Measurements from ENCODE around the gene NACC2.

NACC2 gene

GRCh38 chr9:136141682-136142413, 46.8 kb upstream of the NACC2 start:
- Histone ChIP-seq H3K79me1 (ENCODE audit: low read length) (no peaks in the 10 kb centered on the region), H3K56ac (ENCODE audit: low read length) (peak overlapping the region; percentile 15), H2BK120ac (ENCODE audit: low read depth, low read length) (no peak overlapping the region), H3K27me3 (ENCODE audit: insufficient read depth, low read length, poor library complexity) (no peaks in the 10 kb centered on the region), H3K18ac (ENCODE audit: low read length) (no peak overlapping the region), H3K4me3 (ENCODE audit: low read length) (no peak overlapping the region), H3K79me2 (ENCODE audit: control insufficient read depth, insufficient read depth, low read length) (no peaks in the 10 kb centered on the region), H3K36me3 (ENCODE audit: control insufficient read depth, insufficient read depth, low read length) (no peaks in the 10 kb centered on the region), H3K9ac (ENCODE audit: low read length) (no peak overlapping the region), H2BK5ac (ENCODE audit: low read length) (no peak overlapping the region), H3K4me2 (ENCODE audit: low read length) (no peak overlapping the region), H3K23ac (ENCODE audit: low read length) (no peak overlapping the region), H2BK15ac (replicated peaks; ENCODE audit: low read depth) (no peak overlapping the region), H3K27ac (ENCODE audit: low read depth, low read length) (no peak overlapping the region), H4K5ac (ENCODE audit: low read length) (no peak overlapping the region), H2AK5ac (ENCODE audit: low read length) (no peak overlapping the region), H3K4ac (ENCODE audit: low read depth, low read length) (no peak overlapping the region), H4K8ac (ENCODE audit: low read depth, low read length) (no peak overlapping the region), H3K4me1 (ENCODE audit: control insufficient read depth, low read depth, low read length) (no peaks in the 10 kb centered on the region)
- no CpG with 5 or more reads among the region's 19 CpGs for WGBS (ENCODE audit: extremely low coverage, insufficient coverage, low lambda C conversion rate)
- DNase-seq: no peak

- H3K23ac ChIP-seq (ENCODE audit: low read length): no peak overlapping the region
- no peaks in the 10 kb centered on the region for H3K27me3 ChIP-seq (ENCODE audit: insufficient read depth, low read length, poor library complexity)
- no peak overlapping the region for H3K4me2 ChIP-seq (ENCODE audit: low read length)
- no peak overlapping the region for H2AK5ac ChIP-seq (ENCODE audit: low read length)
- no peaks in the 10 kb centered on the region for H3K79me1 ChIP-seq (ENCODE audit: low read length)
- no peaks in the 10 kb centered on the region for H3K79me2 ChIP-seq (ENCODE audit: control insufficient read depth, insufficient read depth, low read length)
- H3K9ac ChIP-seq (ENCODE audit: low read length): no peak overlapping the region
- no peak overlapping the region for H2BK120ac ChIP-seq (ENCODE audit: low read depth, low read length)
- H3K36me3 ChIP-seq (ENCODE audit: control insufficient read depth, insufficient read depth, low read length): no peaks in the 10 kb centered on the region
- no peak overlapping the region for H3K18ac ChIP-seq (ENCODE audit: low read length)
- H3K4me3 ChIP-seq (ENCODE audit: low read length): no peak overlapping the region
- no peak overlapping the region for H2BK5ac ChIP-seq (ENCODE audit: low read length)
- H3K56ac ChIP-seq (ENCODE audit: low read length): no peak overlapping the region
- no peak for DNase-seq
- H4K5ac ChIP-seq (ENCODE audit: low read length): no peak overlapping the region
- no peak overlapping the region for H3K27ac ChIP-seq (ENCODE audit: low read depth, low read length)
- no peak overlapping the region for H3K4ac ChIP-seq (ENCODE audit: low read depth, low read length)
- no peak overlapping the region for H4K8ac ChIP-seq (ENCODE audit: low read depth, low read length)
- no peak overlapping the region for H2BK15ac ChIP-seq (replicated peaks; ENCODE audit: low read depth)
- no peaks in the 10 kb centered on the region for H3K4me1 ChIP-seq (ENCODE audit: control insufficient read depth, low read depth, low read length)
- no CpG with 5 or more reads among the region's 14 CpGs for WGBS (ENCODE audit: extremely low coverage, insufficient coverage, low lambda C conversion rate)
Observed at GRCh38 chr9:136140966-136141365, 45.9 kb upstream of the NACC2 start.

- Histone ChIP-seq H3K23ac (ENCODE audit: low read length) (no peak overlapping the region), H3K18ac (ENCODE audit: low read length) (no peak overlapping the region), H3K4me3 (ENCODE audit: low read length) (no peak overlapping the region), H3K56ac (ENCODE audit: low read length) (no peak overlapping the region), H4K8ac (ENCODE audit: low read depth, low read length) (no peak overlapping the region), H3K36me3 (ENCODE audit: control insufficient read depth, insufficient read depth, low read length) (no peaks in the 10 kb centered on the region), H3K27me3 (ENCODE audit: insufficient read depth, low read length, poor library complexity) (no peaks in the 10 kb centered on the region), H2BK15ac (replicated peaks; ENCODE audit: low read depth) (no peak overlapping the region), H4K5ac (ENCODE audit: low read length) (no peak overlapping the region), H3K9ac (ENCODE audit: low read length) (no peak overlapping the region), H3K27ac (ENCODE audit: low read depth, low read length) (no peak overlapping the region), H2BK5ac (ENCODE audit: low read length) (no peak overlapping the region), H3K4ac (ENCODE audit: low read depth, low read length) (no peak overlapping the region), H2AK5ac (ENCODE audit: low read length) (no peak overlapping the region), H3K4me2 (ENCODE audit: low read length) (no peak overlapping the region), H3K79me1 (ENCODE audit: low read length) (no peaks in the 10 kb centered on the region), H2BK120ac (ENCODE audit: low read depth, low read length) (no peak overlapping the region), H3K4me1 (ENCODE audit: control insufficient read depth, low read depth, low read length) (no peaks in the 10 kb centered on the region), H3K79me2 (ENCODE audit: control insufficient read depth, insufficient read depth, low read length) (no peaks in the 10 kb centered on the region)
- no CpG with 5 or more reads among the region's 5 CpGs for WGBS (ENCODE audit: extremely low coverage, insufficient coverage, low lambda C conversion rate)
- DNase-seq: no peak
Observed at GRCh38 chr9:136140046-136140445, 45.0 kb upstream of the NACC2 start.

GRCh38 chr9:136138566-136138965, 43.5 kb upstream of the NACC2 start:
- H3K79me1 ChIP-seq (ENCODE audit: low read length): no peaks in the 10 kb centered on the region
- no peak overlapping the region for H3K4me2 ChIP-seq (ENCODE audit: low read length)
- H2BK120ac ChIP-seq (ENCODE audit: low read depth, low read length): no peak overlapping the region
- peaks cover 4% of the 10 kb centered on the region for H3K27me3 ChIP-seq (ENCODE audit: insufficient read depth, low read length, poor library complexity)
- no peaks in the 10 kb centered on the region for H3K36me3 ChIP-seq (ENCODE audit: control insufficient read depth, insufficient read depth, low read length)
- H3K56ac ChIP-seq (ENCODE audit: low read length): no peak overlapping the region
- H2BK15ac ChIP-seq (replicated peaks; ENCODE audit: low read depth): no peak overlapping the region
- H3K27ac ChIP-seq (ENCODE audit: low read depth, low read length): no peak overlapping the region
- no peak overlapping the region for H3K4ac ChIP-seq (ENCODE audit: low read depth, low read length)
- no peak overlapping the region for H3K18ac ChIP-seq (ENCODE audit: low read length)
- DNase-seq: peak; percentile 83
- no peak overlapping the region for H3K4me3 ChIP-seq (ENCODE audit: low read length)
- H3K4me1 ChIP-seq (ENCODE audit: control insufficient read depth, low read depth, low read length): no peaks in the 10 kb centered on the region
- no peaks in the 10 kb centered on the region for H3K79me2 ChIP-seq (ENCODE audit: control insufficient read depth, insufficient read depth, low read length)
- no CpG with 5 or more reads among the region's 9 CpGs for WGBS (ENCODE audit: extremely low coverage, insufficient coverage, low lambda C conversion rate)
- H2AK5ac ChIP-seq (ENCODE audit: low read length): no peak overlapping the region
- H4K5ac ChIP-seq (ENCODE audit: low read length): no peak overlapping the region
- no peak overlapping the region for H3K9ac ChIP-seq (ENCODE audit: low read length)
- H4K8ac ChIP-seq (ENCODE audit: low read depth, low read length): no peak overlapping the region
- H3K23ac ChIP-seq (ENCODE audit: low read length): no peak overlapping the region
- no peak overlapping the region for H2BK5ac ChIP-seq (ENCODE audit: low read length)

- Histone ChIP-seq H3K23ac (ENCODE audit: low read length) (no peak overlapping the region), H3K56ac (ENCODE audit: low read length) (no peak overlapping the region), H3K36me3 (ENCODE audit: control insufficient read depth, insufficient read depth, low read length) (no peaks in the 10 kb centered on the region), H2AK5ac (ENCODE audit: low read length) (no peak overlapping the region), H3K79me1 (ENCODE audit: low read length) (no peaks in the 10 kb centered on the region), H3K4me1 (ENCODE audit: control insufficient read depth, low read depth, low read length) (no peaks in the 10 kb centered on the region), H3K4ac (ENCODE audit: low read depth, low read length) (no peak overlapping the region), H3K4me2 (ENCODE audit: low read length) (no peak overlapping the region), H3K79me2 (ENCODE audit: control insufficient read depth, insufficient read depth, low read length) (no peaks in the 10 kb centered on the region), H2BK5ac (ENCODE audit: low read length) (no peak overlapping the region), H2BK120ac (ENCODE audit: low read depth, low read length) (no peak overlapping the region), H3K9ac (ENCODE audit: low read length) (no peak overlapping the region), H3K18ac (ENCODE audit: low read length) (no peak overlapping the region), H3K27ac (ENCODE audit: low read depth, low read length) (no peak overlapping the region), H3K27me3 (ENCODE audit: insufficient read depth, low read length, poor library complexity) (peaks cover 7% of the 10 kb centered on the region), H2BK15ac (replicated peaks; ENCODE audit: low read depth) (no peak overlapping the region), H3K4me3 (ENCODE audit: low read length) (no peak overlapping the region), H4K5ac (ENCODE audit: low read length) (no peak overlapping the region), H4K8ac (ENCODE audit: low read depth, low read length) (no peak overlapping the region)
- no CpG with 5 or more reads among the region's 27 CpGs for WGBS (ENCODE audit: extremely low coverage, insufficient coverage, low lambda C conversion rate)
- no peak for DNase-seq
Observed at GRCh38 chr9:136137321-136138265, 42.5 kb upstream of the NACC2 start.

Measured in mesendoderm (in vitro differentiated cells).